HCT116 (cell line): ENCODE data around the gene CACNB1.

Experiments
- EGR1 ChIP-seq: IDR thresholded peaks from 2 replicates; pipeline ENCODE4 v1.6.1; 2012; ENCODE audit warnings: low read depth
- EZH2phosphoT487 ChIP-seq: fragments of 200-600 bp; IDR thresholded peaks from 2 replicates; pipeline ENCODE4 v1.6.1; 2018; ENCODE audit warnings: antibody characterized with exemption, borderline replicate concordance
- MAX ChIP-seq: IDR thresholded peaks from 2 replicates; pipeline ENCODE4 v1.6.1; 2012
- POLR2A ChIP-seq: IDR thresholded peaks from 2 replicates; pipeline ENCODE4 v1.7.0; 2011; ENCODE audit warnings: borderline replicate concordance; ENCODE audit not compliant: insufficient read depth, insufficient read length; ENCODE audit errors: extremely low read depth
- SIN3A ChIP-seq: IDR thresholded peaks from 2 replicates; pipeline ENCODE4 v1.6.1; 2012; ENCODE audit warnings: low read depth
- ZFX ChIP-seq: fragments of 450-650 bp; IDR thresholded peaks from 2 replicates; pipeline ENCODE4 v1.6.1; 2017
- TF ChIP-seq, protein P1 (sequence below), 3 experiments: fragments of 200-600 bp in 1 of 3; sonication (generic) in 1 of 3; IDR thresholded peaks in 2 of 3; conservative IDR thresholded peaks in 1 of 3; 2 replicates each; pipeline ENCODE4 v1.5.1; 2012 to 2017; ENCODE audit warnings: low read depth in 2 of 3, low read length in 2 of 3, antibody characterized with exemption in 1 of 3, borderline replicate concordance in 1 of 3, control low read depth in 1 of 3, mild to moderate bottlenecking in 1 of 3, mixed read lengths in 1 of 3, mixed run types in 1 of 3, moderate library complexity in 1 of 3; ENCODE audit not compliant: insufficient read depth in 1 of 3
- TF ChIP-seq, protein P2 (sequence below): IDR thresholded peaks from 2 replicates; pipeline ENCODE4 v1.6.1; 2011; ENCODE audit warnings: mild to moderate bottlenecking, low read length, moderate library complexity; ENCODE audit not compliant: insufficient replicate concordance; ENCODE audit errors: extremely low read depth

GRCh38 chr17:39158623-39159022 is 38.8 kb downstream of the CACNB1 start:
- TF ChIP-seq, protein P1, sequence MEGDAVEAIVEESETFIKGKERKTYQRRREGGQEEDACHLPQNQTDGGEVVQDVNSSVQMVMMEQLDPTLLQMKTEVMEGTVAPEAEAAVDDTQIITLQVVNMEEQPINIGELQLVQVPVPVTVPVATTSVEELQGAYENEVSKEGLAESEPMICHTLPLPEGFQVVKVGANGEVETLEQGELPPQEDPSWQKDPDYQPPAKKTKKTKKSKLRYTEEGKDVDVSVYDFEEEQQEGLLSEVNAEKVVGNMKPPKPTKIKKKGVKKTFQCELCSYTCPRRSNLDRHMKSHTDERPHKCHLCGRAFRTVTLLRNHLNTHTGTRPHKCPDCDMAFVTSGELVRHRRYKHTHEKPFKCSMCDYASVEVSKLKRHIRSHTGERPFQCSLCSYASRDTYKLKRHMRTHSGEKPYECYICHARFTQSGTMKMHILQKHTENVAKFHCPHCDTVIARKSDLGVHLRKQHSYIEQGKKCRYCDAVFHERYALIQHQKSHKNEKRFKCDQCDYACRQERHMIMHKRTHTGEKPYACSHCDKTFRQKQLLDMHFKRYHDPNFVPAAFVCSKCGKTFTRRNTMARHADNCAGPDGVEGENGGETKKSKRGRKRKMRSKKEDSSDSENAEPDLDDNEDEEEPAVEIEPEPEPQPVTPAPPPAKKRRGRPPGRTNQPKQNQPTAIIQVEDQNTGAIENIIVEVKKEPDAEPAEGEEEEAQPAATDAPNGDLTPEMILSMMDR (IDR thresholded peaks at IDR 0.05 in 2 of 3, conservative IDR thresholded peaks at IDR 0.05 in 1 of 3; ENCODE audit: borderline replicate concordance in 1 of 3, insufficient read depth in 1 of 3, low read depth in 2 of 3, low read length in 2 of 3) = no peak
- no peak for TF ChIP-seq ZFX
- TF ChIP-seq EZH2phosphoT487 = no peak
- no peak for TF ChIP-seq POLR2A
- TF ChIP-seq, protein P2, sequence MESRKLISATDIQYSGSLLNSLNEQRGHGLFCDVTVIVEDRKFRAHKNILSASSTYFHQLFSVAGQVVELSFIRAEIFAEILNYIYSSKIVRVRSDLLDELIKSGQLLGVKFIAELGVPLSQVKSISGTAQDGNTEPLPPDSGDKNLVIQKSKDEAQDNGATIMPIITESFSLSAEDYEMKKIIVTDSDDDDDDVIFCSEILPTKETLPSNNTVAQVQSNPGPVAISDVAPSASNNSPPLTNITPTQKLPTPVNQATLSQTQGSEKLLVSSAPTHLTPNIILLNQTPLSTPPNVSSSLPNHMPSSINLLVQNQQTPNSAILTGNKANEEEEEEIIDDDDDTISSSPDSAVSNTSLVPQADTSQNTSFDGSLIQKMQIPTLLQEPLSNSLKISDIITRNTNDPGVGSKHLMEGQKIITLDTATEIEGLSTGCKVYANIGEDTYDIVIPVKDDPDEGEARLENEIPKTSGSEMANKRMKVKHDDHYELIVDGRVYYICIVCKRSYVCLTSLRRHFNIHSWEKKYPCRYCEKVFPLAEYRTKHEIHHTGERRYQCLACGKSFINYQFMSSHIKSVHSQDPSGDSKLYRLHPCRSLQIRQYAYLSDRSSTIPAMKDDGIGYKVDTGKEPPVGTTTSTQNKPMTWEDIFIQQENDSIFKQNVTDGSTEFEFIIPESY = no peak
- no peak for TF ChIP-seq SIN3A
- no peak for TF ChIP-seq MAX
- no peak for TF ChIP-seq EGR1
